MCF 10A (cell line): ENCODE results near the gene EHMT1. TPM values are rescaled to one million over a fixed set of nuclear protein-coding genes. Genes with fewer than 3 reads are reported as not detected.
A peak's percentile ranks its signal among the peaks of the same experiment; 100 is the strongest.

ENCODE experiments used
- BruUV-seq: library from RNA; stranded (reverse); fragments of 400-500 nt; replicated peaks from 2 replicates; lab custom pipeline; 2021; lab: Mats Ljungman, UMichigan
- CTCF ChIA-PET: fragments of 300-600 bp; sonication (Branson Sonifier 250); formaldehyde crosslinking; extraction: SDS; loops from one replicate; lab custom pipeline; 2021; ENCODE audit warnings: antibody characterized with exemption, inconsistent platforms; lab: Yijun Ruan, JAX
- POLR2A ChIA-PET: fragments of 300-600, 350-650 bp; sonication (Branson Sonifier 250); formaldehyde crosslinking; extraction: SDS; loops from one replicate; lab custom pipeline; 2020; ENCODE audit warnings: antibody characterized with exemption, inconsistent platforms; lab: Yijun Ruan, JAX
- DNase-seq: peaks from one replicate; pipeline ENCODE4 v3.0.0-alpha.2; 2018; ENCODE audit not compliant: unreplicated experiment
- H3K27ac Mint-ChIP-seq: one replicate; pipeline ENCODE4 v1.8.0; 2022; ENCODE audit warnings: mild to moderate bottlenecking, low read depth, mixed read lengths; ENCODE audit not compliant: unreplicated experiment
- H3K27me3 Mint-ChIP-seq: one replicate; pipeline ENCODE4 v1.8.0; 2022; ENCODE audit warnings: mixed read lengths; ENCODE audit not compliant: insufficient read depth, unreplicated experiment
- H3K36me3 Mint-ChIP-seq: one replicate; pipeline ENCODE4 v1.8.0; 2022; ENCODE audit warnings: mild to moderate bottlenecking, moderate library complexity, mixed read lengths; ENCODE audit not compliant: insufficient read depth, unreplicated experiment
- H3K4me1 Mint-ChIP-seq: one replicate; pipeline ENCODE4 v1.8.0; 2022; ENCODE audit warnings: mixed read lengths; ENCODE audit not compliant: insufficient read depth, unreplicated experiment
- H3K4me3 Mint-ChIP-seq: one replicate; pipeline ENCODE4 v1.8.0; 2022; ENCODE audit warnings: mild to moderate bottlenecking, moderate library complexity, mixed read lengths; ENCODE audit not compliant: unreplicated experiment
- H3K9me3 Mint-ChIP-seq: one replicate; pipeline ENCODE4 v1.8.0; 2022; ENCODE audit warnings: mixed read lengths; ENCODE audit not compliant: unreplicated experiment
- CTCF ChIP-seq: fragments of 200-600 bp; IDR thresholded peaks from one replicate; pipeline ENCODE4 v1.8.0; 2022; ENCODE audit warnings: antibody characterized with exemption, mild to moderate bottlenecking; ENCODE audit not compliant: unreplicated experiment
- intact Hi-C: fragments of 100-400 bp; cut with micrococcal nuclease; formaldehyde crosslinking; loops from 2 replicates; pipeline ENCODE4 v1.14.1; 2022
- total RNA-seq: library from RNA; stranded (reverse); gene quantifications from 2 replicates; pipeline ENCODE4 v1.2.3, GENCODE V29; 2022

EHMT1 gene
- total RNA-seq, 1 experiment from 2014 or later = 79.7 TPM

- Mint-ChIP-seq H3K9me3 (no peaks in the 10 kb centered on the region), H3K4me1 (peaks cover 35% of the 10 kb centered on the region), H3K27me3 (no peaks in the 10 kb centered on the region), H3K36me3 (peaks cover 87% of the 10 kb centered on the region), H3K27ac (peak overlapping the region; percentile 69), H3K4me3 (no peak overlapping the region)
- no peak for TF ChIP-seq CTCF
- intact Hi-C loops = loop anchor here (5.0 to 10.0 kb wide), 2 partner anchors 38 to 60 kb away; partner anchors contain the start of genes DPH7, MRPL41 and PNPLA7
- no peak for DNase-seq
- BruUV-seq = no TSS peak
- ChIA-PET CTCF (interaction anchor here (0.9 kb wide), 1 partner anchor 21 kb away, joined by 3 read pairs; no protein-coding TSS in a partner anchor), POLR2A (no interaction called here)
Measured at GRCh38 chr9:137614631-137615386, 4.0 kb upstream of the EHMT1 start.

- ChIA-PET POLR2A (no interaction called here), CTCF (interaction anchor here (0.9 kb wide), 1 partner anchor 21 kb away, joined by 3 read pairs; no protein-coding TSS in a partner anchor)
- intact Hi-C loops = loop anchor here (10.0 kb wide), 1 partner anchor 61 kb away; the partner anchor contains the start of genes MRPL41 and PNPLA7
- no peak overlapping the region for H3K4me3 Mint-ChIP-seq
- DNase-seq = no peak
- H3K27ac Mint-ChIP-seq = no peak overlapping the region
- H3K27me3 Mint-ChIP-seq = no peaks in the 10 kb centered on the region
- peaks cover 90% of the 10 kb centered on the region for H3K36me3 Mint-ChIP-seq
- peaks cover 38% of the 10 kb centered on the region for H3K4me1 Mint-ChIP-seq
- no TSS peak for BruUV-seq
- no peak for TF ChIP-seq CTCF
- no peaks in the 10 kb centered on the region for H3K9me3 Mint-ChIP-seq
Measured at GRCh38 chr9:137615387-137615871, 3.4 kb upstream of the EHMT1 start.

DNA sequence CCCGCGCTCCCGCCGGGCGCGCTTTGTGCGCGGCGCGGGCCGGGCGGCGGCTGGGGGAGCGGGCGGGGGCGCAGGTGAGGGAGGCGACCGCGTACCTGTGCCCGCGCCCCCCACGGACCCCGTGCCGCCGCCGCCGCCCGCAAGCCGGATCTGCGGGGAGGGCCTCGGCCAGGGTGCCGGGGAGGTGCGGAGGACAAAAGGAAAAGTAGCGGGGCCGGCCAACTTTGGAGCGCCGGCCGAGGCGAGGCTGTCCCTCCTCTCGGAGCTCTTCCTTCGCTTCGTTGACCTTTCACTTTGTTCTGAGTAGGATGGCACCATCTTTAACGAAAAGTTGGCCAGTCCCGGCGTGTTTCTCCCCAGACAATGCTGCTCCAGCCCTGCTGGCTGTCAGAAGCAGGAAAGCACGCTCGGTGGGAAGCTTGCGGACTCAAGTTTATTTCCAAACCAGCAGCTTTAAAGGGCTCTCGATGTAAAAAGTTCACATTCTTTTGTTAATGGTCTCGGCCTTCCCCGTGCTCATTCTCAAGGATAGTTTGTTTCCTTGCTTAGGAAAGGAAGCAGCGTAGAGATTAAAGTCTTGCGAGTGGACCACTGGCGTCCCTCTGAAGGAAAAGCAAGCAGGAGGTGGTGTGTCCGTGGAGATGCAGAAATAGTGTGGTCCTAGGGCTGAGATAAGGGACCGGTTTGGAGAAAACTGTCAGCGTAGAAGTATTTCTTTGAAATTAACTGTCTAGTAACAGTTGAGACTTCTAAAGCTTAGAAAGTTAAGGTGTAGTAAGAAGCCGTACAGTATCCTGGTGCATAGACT is 639 bp downstream of the EHMT1 start:
- Mint-ChIP-seq H3K27me3 (no peaks in the 10 kb centered on the region), H3K27ac (peak overlapping the region; percentile 91), H3K9me3 (no peaks in the 10 kb centered on the region), H3K4me1 (peaks cover 14% of the 10 kb centered on the region), H3K4me3 (peak overlapping the region; percentile 95), H3K36me3 (peaks cover 83% of the 10 kb centered on the region)
- BruUV-seq = no TSS peak
- POLR2A ChIA-PET = interaction anchor here (0.7 to 2.8 kb wide), 22 partner anchors 10 to 996 kb away, joined by 3 to 21 read pairs (median 4); partner anchors contain the start of genes ARRDC1, DPH7, MRPL41 and PNPLA7
- CTCF ChIA-PET = interaction anchor here (0.7 kb wide), 2 partner anchors 12 to 582 kb away, joined by 3 to 4 read pairs; no protein-coding TSS in a partner anchor
- no peak for TF ChIP-seq CTCF
- DNase-seq = peak; percentile 39
- intact Hi-C loops = loop anchor here (10.0 kb wide), 1 partner anchor 65 kb away; the partner anchor contains the start of genes MRPL41 and PNPLA7
